Gastroesophageal sphincter (tissue), 4 donors: ENCODE measurements around the gene HELQ. TPM values are rescaled to one million over a fixed set of nuclear protein-coding genes. Genes with fewer than 3 reads are reported as not detected.
"Not testable (repeated sequence)": the region's sequence is repeated elsewhere in the genome, so short reads cannot be mapped to it uniquely, and the experiment has no call there.

Source experiments
- ATAC-seq: fragments of 150-250 bp; one replicate; pipeline ENCODE4 v1.9.1; 2016; ENCODE audit warnings: mild to moderate bottlenecking, moderate library complexity
- H3K27ac ChIP-seq, 4 donors: fragments of 200-600 bp; sonication (generic) in 3 of 4; 1 replicate in 3 of 4; 2 replicates in 1 of 4; pipeline ENCODE4 v1.5.1; 2016 to 2019
- H3K27me3 ChIP-seq: fragments of 200-600 bp; sonication (generic); one replicate; pipeline ENCODE4 v1.5.1; 2019
- H3K36me3 ChIP-seq, 2 donors: fragments of 200-600 bp; sonication (generic); one replicate each; pipeline ENCODE4 v1.5.1; 2019; ENCODE audit warnings: control low read depth in 1 of 2
- H3K4me1 ChIP-seq, 3 donors: fragments of 200-600 bp; sonication (generic); 1 replicate in 2 of 3; 2 replicates in 1 of 3; pipeline ENCODE4 v1.5.1; 2016 to 2019; ENCODE audit warnings: control low read depth in 2 of 3
- H3K4me3 ChIP-seq, 2 donors: fragments of 200-600 bp; sonication (generic); one replicate each; pipeline ENCODE4 v1.5.1; 2019; ENCODE audit warnings: mild to moderate bottlenecking in 1 of 2, moderate library complexity in 1 of 2
- H3K9me3 ChIP-seq, 3 donors: fragments of 200-600 bp; sonication (generic); one replicate each; pipeline ENCODE4 v1.5.1; 2017 to 2019; ENCODE audit warnings: control low read depth in 2 of 3
- CTCF ChIP-seq, 4 experiments: fragments of 200-600 bp in 2 of 4; fragments of 450-650 bp in 2 of 4; sonication (generic) in 1 of 4; IDR thresholded peaks; one replicate each; pipeline ENCODE4 v1.5.1; 2017 to 2019; ENCODE audit warnings: antibody characterized with exemption in 4 of 4, mild to moderate bottlenecking in 2 of 4, moderate library complexity in 2 of 4
- EP300 ChIP-seq: sonication (generic); formaldehyde crosslinking; IDR thresholded peaks from one replicate; pipeline ENCODE4 v1.6.1; 2017; ENCODE audit warnings: antibody characterized with exemption, mild to moderate bottlenecking
- POLR2A ChIP-seq, 2 donors: fragments of 450-650 bp; IDR thresholded peaks; one replicate each; pipeline ENCODE4 v1.6.1; 2017; ENCODE audit warnings: antibody characterized with exemption in 2 of 2, mild to moderate bottlenecking in 2 of 2, moderate library complexity in 1 of 2
- POLR2AphosphoS5 ChIP-seq: sonication (generic); formaldehyde crosslinking; IDR thresholded peaks from one replicate; pipeline ENCODE4 v1.6.1; 2017; ENCODE audit warnings: antibody characterized with exemption
- WGBS, 2 donors: methylation state at CpG; one replicate each; pipeline ENCODE4 v1.1.5; 2018; ENCODE audit warnings: low coverage in 1 of 2; 5-methylcytosine and 5-hydroxymethylcytosine counted together
- total RNA-seq, 4 donors: library from RNA; depleted of rRNA; stranded (reverse); fragments of >200 nt; gene quantifications; one replicate each; pipeline ENCODE4 v1.1.0, GENCODE V29; 2016

Gene HELQ
- total RNA-seq, 4 donors from 2014 or later, result 10.3 to 16.7 (median 13.6) TPM

- Histone ChIP-seq H3K27ac (no peak overlapping the region), H3K27me3 (no peaks in the 10 kb centered on the region), H3K4me1 (no peaks in the 10 kb centered on the region), H3K36me3 (peaks cover 0 to 87% of the 10 kb centered on the region in 2 donors), H3K4me3 (no peak overlapping the region), H3K9me3 (no peaks in the 10 kb centered on the region)
- 84 to 89% methylated on average over 3 to 4 of the region's 4 CpGs for WGBS, 2 donors
- TF ChIP-seq CTCF (IDR thresholded peaks at IDR 0.05), result no peak
- no peak for TF ChIP-seq EP300
- no peak for TF ChIP-seq POLR2AphosphoS5
- no peak for TF ChIP-seq POLR2A (IDR thresholded peaks at IDR 0.05)
- no peak for ATAC-seq
Measured at GRCh38 chr4:83417566-83417965, 38.1 kb downstream of the HELQ start.

GRCh38 chr4:83413676-83414075 lies 41.9 kb downstream of the HELQ start:
- WGBS, 2 donors, result 93 to 100% methylated on average over 2 of the region's 2 CpGs
- no peak overlapping the region for H3K4me3 ChIP-seq
- no peak for ATAC-seq
- no peak overlapping the region for H3K27ac ChIP-seq
- no peak for TF ChIP-seq CTCF (IDR thresholded peaks at IDR 0.05)
- TF ChIP-seq POLR2A (IDR thresholded peaks at IDR 0.05), result no peak
- no peak for TF ChIP-seq POLR2AphosphoS5
- H3K36me3 ChIP-seq, result peaks cover 0 to 96% of the 10 kb centered on the region in 2 donors
- H3K9me3 ChIP-seq, result no peaks in the 10 kb centered on the region
- no peaks in the 10 kb centered on the region for H3K4me1 ChIP-seq
- H3K27me3 ChIP-seq, result no peaks in the 10 kb centered on the region

GRCh38 chr4:83408908-83409307 lies 46.7 kb downstream of the HELQ start:
- H3K9me3 ChIP-seq, result no peaks in the 10 kb centered on the region
- no peaks in the 10 kb centered on the region for H3K4me1 ChIP-seq
- peaks cover 0 to 81% of the 10 kb centered on the region in 2 donors for H3K36me3 ChIP-seq
- H3K4me3 ChIP-seq, result no peak overlapping the region
- no peak for ATAC-seq
- WGBS, 2 donors, result 95 to 100% methylated on average over 1 of the region's 1 CpG
- H3K27me3 ChIP-seq, result no peaks in the 10 kb centered on the region
- H3K27ac ChIP-seq, result no peak overlapping the region
- TF ChIP-seq CTCF (IDR thresholded peaks at IDR 0.05) (no peak), POLR2AphosphoS5 (no peak), POLR2A (IDR thresholded peaks at IDR 0.05) (no peak), EP300 (no peak)

- Histone ChIP-seq H3K4me1 (no peaks in the 10 kb centered on the region), H3K9me3 (no peaks in the 10 kb centered on the region), H3K27ac (no peak overlapping the region), H3K27me3 (no peaks in the 10 kb centered on the region), H3K36me3 (peaks cover 0 to 61% of the 10 kb centered on the region in 2 donors), H3K4me3 (no peak overlapping the region)
- ATAC-seq, result no peak
- WGBS, 2 donors, result 94 to 98% methylated on average over 5 of the region's 5 CpGs
- no peak for TF ChIP-seq EP300
- no peak for TF ChIP-seq POLR2AphosphoS5
- TF ChIP-seq CTCF (IDR thresholded peaks at IDR 0.05), result no peak
- TF ChIP-seq POLR2A (IDR thresholded peaks at IDR 0.05), result no peak
Measured at GRCh38 chr4:83405844-83406816, 49.5 kb downstream of the HELQ start.

- not testable (repeated sequence) for H3K27ac ChIP-seq, H3K4me3 ChIP-seq, H3K4me1 ChIP-seq, H3K27me3 ChIP-seq, ATAC-seq
- Histone ChIP-seq H3K9me3 (peaks cover 0 to 13% (median 0%) of the 10 kb centered on the region in 3 donors), H3K36me3 (peaks cover 0 to 35% of the 10 kb centered on the region in 2 donors)
- 80 to 88% methylated on average over 1 to 3 of the region's 10 CpGs for WGBS, 2 donors
Measured at GRCh38 chr4:83398158-83398557, 57.5 kb downstream of the HELQ start.
